HG03575 (cell line): ENCODE data around the gene ADAMTS10.
"Not testable (repeated sequence)": the region's sequence is repeated elsewhere in the genome, so short reads cannot be mapped to it uniquely, and the experiment has no call there.

Source experiments
- ATAC-seq: cut with Tn5 transposase; IDR thresholded peaks from one replicate; pipeline ENCODE4 v1.9.1; 2021; ENCODE audit not compliant: unreplicated experiment, insufficient number of reproducible peaks, low FRiP score; ENCODE audit errors: extremely low read depth

ADAMTS10 gene

DNA sequence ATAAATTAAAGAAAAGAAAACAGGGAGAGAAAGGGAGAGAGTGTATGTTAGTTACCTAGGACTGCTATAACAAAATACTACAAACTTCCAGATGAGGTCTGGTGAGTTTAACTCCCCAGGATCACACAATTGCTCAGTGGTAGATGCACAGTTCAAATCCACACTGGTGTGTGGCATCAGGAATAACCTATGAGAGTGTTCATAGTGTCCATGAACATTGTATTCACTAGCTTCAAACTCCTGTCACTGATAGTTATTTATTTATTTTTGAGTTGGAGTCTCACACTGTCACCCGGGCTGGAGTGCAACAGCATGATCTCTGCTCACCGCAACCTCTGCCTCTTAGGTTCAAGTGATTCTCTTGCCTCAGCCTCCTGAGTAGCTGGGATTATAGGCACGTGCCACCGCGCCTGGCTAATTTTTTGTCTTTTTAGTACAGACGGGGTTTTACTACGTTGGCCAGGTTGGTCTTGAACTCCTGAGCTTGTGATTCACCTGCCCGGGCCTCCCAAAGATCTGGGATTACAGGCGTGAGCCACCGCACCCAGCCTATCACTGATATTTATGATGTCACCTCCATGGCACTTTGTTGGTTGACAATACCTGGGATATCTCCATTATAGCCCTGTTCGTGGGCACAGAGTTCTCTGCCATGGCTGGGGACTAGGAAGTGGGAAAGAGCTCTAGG is 19.6 kb upstream of the ADAMTS10 start, which contains the start of gene NFILZ:
Gene NFILZ, plus strand, starts transcription at position 638 of the 688 bp plus-strand sequence. CDS start 46,133 bp downstream, outside the sequence.
- ATAC-seq, result no peak

- no peak for ATAC-seq
Measured at GRCh38 chr19:8629184-8629583, 18.7 kb upstream of the ADAMTS10 start.

- no peak for ATAC-seq
Measured at GRCh38 chr19:8626842-8627241, 16.3 kb upstream of the ADAMTS10 start.

- not testable (repeated sequence) for ATAC-seq
Measured at GRCh38 chr19:8622886-8623285, 12.4 kb upstream of the ADAMTS10 start.

- no peak for ATAC-seq
Measured at GRCh38 chr19:8618751-8619150, 8.2 kb upstream of the ADAMTS10 start.

- no peak for ATAC-seq
Measured at GRCh38 chr19:8617984-8618383, 7.5 kb upstream of the ADAMTS10 start.

DNA sequence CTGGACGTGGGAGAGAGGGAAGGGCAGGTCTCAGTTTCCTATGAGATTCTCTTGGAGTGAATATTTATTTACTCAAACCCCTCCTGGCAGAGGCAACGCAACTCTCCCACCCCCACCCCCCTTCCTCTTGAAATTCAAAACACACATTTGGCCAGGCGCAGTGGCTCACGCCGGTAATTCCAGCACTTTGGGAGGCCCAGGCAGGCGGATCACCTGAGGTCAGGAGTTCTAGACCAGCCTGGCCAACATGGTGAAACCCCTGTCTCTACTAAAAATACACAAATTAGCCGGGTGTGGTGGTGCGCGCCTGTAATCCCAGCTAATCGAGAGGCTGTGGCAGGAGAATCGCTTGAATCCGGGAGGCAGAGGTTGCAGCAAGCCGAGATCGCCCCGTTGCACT is 6.8 kb upstream of the ADAMTS10 start:
- not testable (repeated sequence) for ATAC-seq

GRCh38 chr19:8616861-8617260 is 6.3 kb upstream of the ADAMTS10 start:
- ATAC-seq, result no peak

GRCh38 chr19:8615813-8616596 is 5.5 kb upstream of the ADAMTS10 start:
- ATAC-seq, result no peak

- ATAC-seq, result no peak
Measured at GRCh38 chr19:8615024-8615423, 4.5 kb upstream of the ADAMTS10 start.

- ATAC-seq, result no peak
Measured at GRCh38 chr19:8614455-8614854, 3.9 kb upstream of the ADAMTS10 start.

GRCh38 chr19:8612807-8613171 is 2.3 kb upstream of the ADAMTS10 start:
- ATAC-seq, result no peak

DNA sequence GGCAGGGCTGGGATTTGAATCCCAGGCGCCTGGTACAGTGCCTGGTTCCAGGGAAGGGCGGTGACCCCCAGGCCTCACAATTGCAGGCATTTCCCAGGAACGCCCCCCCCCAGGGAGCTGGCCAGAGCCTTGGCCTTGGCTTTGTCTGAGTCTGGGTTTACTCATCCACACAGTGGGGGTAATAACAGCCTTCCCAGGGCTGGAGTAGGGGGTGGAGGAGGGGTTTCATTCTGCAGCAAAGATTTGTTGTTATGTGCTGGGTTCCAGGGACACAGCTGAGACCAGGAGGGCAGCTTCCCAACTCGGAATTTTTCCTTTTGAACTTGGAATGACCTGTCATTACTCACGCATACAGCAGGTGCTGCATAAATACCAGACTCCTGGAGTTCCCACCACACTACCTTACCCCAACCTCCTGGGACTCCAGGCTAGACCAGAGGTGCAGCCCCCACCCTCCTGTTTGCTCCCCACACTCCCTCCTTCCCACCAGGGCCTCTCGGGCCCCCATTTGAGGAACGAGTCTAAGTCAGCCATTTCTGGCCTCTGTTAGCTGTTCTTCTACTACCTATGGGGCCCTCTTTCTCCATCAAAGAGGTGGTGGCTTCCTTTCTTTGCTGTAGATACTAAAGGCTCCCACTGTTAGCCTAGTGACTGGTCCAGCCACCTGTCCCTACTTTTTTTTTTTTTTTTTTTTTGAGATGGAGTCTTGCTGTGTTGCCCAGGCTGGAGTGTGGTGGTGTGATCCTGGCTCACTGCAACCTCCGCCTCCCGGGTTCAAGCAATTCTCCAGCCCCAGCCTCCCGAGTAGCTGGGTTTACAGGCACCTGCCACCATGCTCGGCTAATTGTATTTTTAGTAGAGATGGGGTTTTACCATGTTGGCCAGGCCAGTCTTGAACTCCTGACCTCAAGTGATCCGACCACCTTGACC is 1.6 kb upstream of the ADAMTS10 start:
- ATAC-seq, result no peak

DNA sequence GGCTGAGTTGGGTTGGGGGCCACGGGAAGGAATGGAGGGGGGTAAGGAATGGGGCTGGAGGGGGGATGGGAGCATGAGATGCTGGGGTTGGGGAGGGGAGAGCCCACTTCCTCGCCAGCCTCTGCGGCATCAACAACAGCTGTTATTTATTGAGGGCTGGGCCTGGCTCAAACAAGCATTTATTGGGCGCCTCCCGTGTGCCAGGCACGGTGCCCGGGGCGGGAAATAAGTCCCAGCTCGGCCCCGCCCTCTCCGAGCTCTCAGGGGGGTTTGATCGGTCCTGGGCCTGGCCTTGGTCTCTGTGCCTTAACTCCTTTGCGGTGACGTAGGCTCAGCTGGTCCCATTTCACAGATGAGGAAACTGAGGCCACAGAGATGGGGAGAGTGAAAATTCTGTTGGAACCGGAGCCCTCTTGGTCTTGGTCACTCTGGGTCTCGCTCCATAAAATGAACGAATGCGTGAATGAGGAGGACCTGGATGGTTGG is 919 bp upstream of the ADAMTS10 start:
- ATAC-seq, result no peak

- ATAC-seq, result no peak
Measured at GRCh38 chr19:8610936-8611300, 403 bp upstream of the ADAMTS10 start.

DNA sequence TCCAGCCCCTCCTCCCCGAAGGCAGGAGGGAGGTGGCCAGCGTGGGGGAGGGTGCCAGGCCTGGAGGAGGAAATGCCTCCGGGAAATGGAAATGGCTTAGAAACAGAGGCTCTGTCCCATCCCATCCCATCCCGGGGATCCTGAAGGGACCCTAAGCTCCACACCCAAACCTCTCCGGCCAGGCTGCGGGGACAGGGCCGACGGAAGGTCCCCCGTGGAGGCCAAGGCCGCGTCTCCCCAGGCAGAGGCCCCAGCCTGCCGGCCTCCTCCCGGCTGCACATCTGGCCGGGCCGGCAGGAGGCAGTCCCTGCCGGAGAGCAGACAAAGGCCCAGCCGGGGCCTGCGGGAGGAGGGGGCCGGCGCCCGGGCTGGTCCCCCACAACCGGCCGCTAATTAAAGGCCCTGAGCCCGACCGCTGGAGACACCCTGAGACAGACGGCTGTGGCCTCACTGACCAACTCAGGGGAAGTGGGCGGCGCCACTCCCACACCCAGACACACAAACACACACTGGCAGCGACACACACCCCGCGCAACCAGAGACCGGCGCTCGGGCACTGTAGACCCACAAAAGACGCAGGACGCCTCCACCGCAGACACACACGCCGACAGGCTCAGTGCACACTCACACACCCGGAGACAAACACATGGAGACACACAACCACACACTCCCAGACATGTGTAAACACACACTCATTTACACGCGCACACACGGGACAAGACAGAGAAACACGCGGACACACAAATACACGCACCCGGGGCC is 1.1 kb downstream of the ADAMTS10 start:
- ATAC-seq, result no peak

GRCh38 chr19:8608941-8609278 is 1.6 kb downstream of the ADAMTS10 start:
- ATAC-seq, result no peak

DNA sequence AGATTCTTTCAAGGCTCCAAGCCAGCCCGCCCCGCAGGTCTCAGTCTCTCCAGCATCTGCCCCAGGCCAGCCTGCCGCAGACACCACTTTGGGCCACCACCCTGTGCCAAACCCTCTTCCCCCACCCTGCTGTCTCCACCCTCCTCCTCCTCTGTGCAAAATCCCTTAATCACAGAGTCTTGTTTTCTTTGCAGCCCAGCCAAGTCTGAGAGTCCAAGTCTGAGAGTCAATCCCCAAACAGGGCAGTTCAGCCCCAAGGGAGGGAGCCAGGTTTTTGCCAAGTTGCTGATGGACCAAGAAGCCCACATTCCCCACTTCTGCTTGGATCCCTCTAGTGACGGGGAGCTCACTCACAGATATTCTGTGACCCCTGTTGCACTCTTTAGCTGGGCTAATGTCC is 3.1 kb downstream of the ADAMTS10 start:
- ATAC-seq, result no peak

- no peak for ATAC-seq
Measured at GRCh38 chr19:8605514-8605913, 5.0 kb downstream of the ADAMTS10 start.
